PC-9 (cell line): Measurements from ENCODE around the gene YPEL2. TPM values are rescaled to one million over a fixed set of nuclear protein-coding genes. Genes with fewer than 3 reads are reported as not detected.

Experiments
- BruUV-seq: library from RNA; stranded (reverse); fragments of 400-500 nt; replicated peaks from 2 replicates; lab custom pipeline; 2021; lab: Mats Ljungman, UMichigan
- CTCF ChIA-PET: fragments of 300-600 bp; sonication (Branson Sonifier 250); formaldehyde crosslinking; loops from one replicate; lab custom pipeline; 2022; ENCODE audit warnings: antibody characterized with exemption; lab: Charles Lee
- POLR2A ChIA-PET: fragments of 300-600 bp; sonication (Branson Sonifier 250); formaldehyde crosslinking; loops from one replicate; lab custom pipeline; 2022; ENCODE audit warnings: antibody characterized with exemption; ENCODE audit not compliant: unreplicated experiment; lab: Charles Lee
- DNase-seq, 2 experiments: peaks; one replicate each; pipeline versions ENCODE4 v3.0.0 to v3.0.0-alpha.2; 2015 to 2022; ENCODE audit warnings: mixed read lengths in 1 of 2
- H2AFZ ChIP-seq: fragments of 200-600 bp; sonication (generic); 2 replicates; pipeline ENCODE4 v1.8.1; 2017; ENCODE audit warnings: antibody characterized with exemption
- H3F3A ChIP-seq: fragments of 200-600 bp; sonication (generic); 2 replicates; pipeline ENCODE4 v1.8.1; 2017; ENCODE audit warnings: antibody characterized with exemption, mild to moderate bottlenecking, low read depth; ENCODE audit not compliant: insufficient read depth
- H3K27ac ChIP-seq: fragments of 200-600 bp; sonication (generic); 2 replicates; pipeline ENCODE4 v1.6.1; 2016; ENCODE audit warnings: mixed run types
- H3K27me3 ChIP-seq: fragments of 200-600 bp; sonication (generic); 2 replicates; pipeline ENCODE4 v1.6.1; 2016; ENCODE audit warnings: low read depth, mixed run types; ENCODE audit not compliant: insufficient read depth
- H3K36me3 ChIP-seq: fragments of 200-600 bp; sonication (generic); 2 replicates; pipeline ENCODE4 v1.6.1; 2016; ENCODE audit warnings: low read depth, mixed run types
- H3K4me1 ChIP-seq: fragments of 200-600 bp; sonication (generic); replicated peaks from 2 replicates; pipeline ENCODE4 v1.6.1; 2016; ENCODE audit warnings: mixed run types; ENCODE audit not compliant: insufficient read depth
- H3K4me2 ChIP-seq: fragments of 200-600 bp; sonication (generic); 2 replicates; pipeline ENCODE4 v1.6.1; 2017; ENCODE audit warnings: mixed run types
- H3K4me3 ChIP-seq: fragments of 200-600 bp; sonication (generic); 2 replicates; pipeline ENCODE4 v1.6.1; 2016; ENCODE audit warnings: mixed run types
- H3K79me2 ChIP-seq: fragments of 200-600 bp; sonication (generic); 2 replicates; pipeline ENCODE4 v1.6.1; 2017; ENCODE audit warnings: low read depth, mixed run types
- H3K9me2 ChIP-seq: fragments of 200-600 bp; sonication (generic); 2 replicates; pipeline ENCODE4 v1.8.1; 2017; ENCODE audit warnings: mild to moderate bottlenecking; ENCODE audit not compliant: insufficient read depth
- H3K9me3 ChIP-seq: fragments of 200-600 bp; sonication (generic); 2 replicates; pipeline ENCODE4 v1.8.1; 2016; ENCODE audit warnings: low read depth; ENCODE audit not compliant: insufficient read depth
- H4K20me1 ChIP-seq: fragments of 200-600 bp; sonication (generic); 2 replicates; pipeline ENCODE4 v1.8.1; 2017; ENCODE audit not compliant: insufficient read depth
- EZH2 ChIP-seq: fragments of 200-600 bp; sonication (generic); IDR thresholded peaks from 2 replicates; pipeline ENCODE4 v1.8.0; 2017; ENCODE audit warnings: antibody characterized with exemption, low read depth
- intact Hi-C: fragments of 100-400 bp; cut with micrococcal nuclease; formaldehyde crosslinking; loops from one replicate; pipeline ENCODE4 v1.10.0; 2022; ENCODE audit not compliant: unreplicated experiment
- total RNA-seq: library from RNA; stranded (reverse); gene quantifications from 2 replicates; pipeline ENCODE4 v1.2.3, GENCODE V29; 2021
- TF ChIP-seq, protein P1 (sequence below): fragments of 200-600 bp; sonication (generic); conservative IDR thresholded peaks from 2 replicates; pipeline ENCODE4 v1.6.1; 2017; ENCODE audit warnings: mixed run types, antibody characterized with exemption, mild to moderate bottlenecking, moderate library complexity

The YPEL2 gene
- total RNA-seq, 1 experiment from 2014 or later = 12.9 TPM

DNA sequence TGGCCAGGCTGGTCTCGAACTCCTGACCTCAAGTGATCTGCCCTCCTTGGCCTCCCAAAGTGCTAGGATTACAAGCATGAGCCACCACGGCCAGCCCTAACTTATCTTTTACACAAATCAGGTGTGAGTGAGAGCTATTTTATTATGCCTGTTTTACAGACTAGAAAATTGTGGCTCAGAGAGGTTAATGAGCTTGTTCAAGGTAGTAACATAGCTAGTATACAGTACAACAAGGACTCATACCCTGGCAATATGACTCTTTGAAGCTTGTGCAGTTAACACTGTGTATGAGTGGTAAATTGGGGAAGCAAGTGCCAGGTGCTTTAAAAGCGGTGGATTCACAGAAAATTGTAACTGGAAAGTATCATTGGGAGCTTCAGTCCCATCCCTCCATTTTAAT lies 49.0 kb downstream of the YPEL2 start:
- no TSS peak for BruUV-seq
- no peak overlapping the region for H2AFZ ChIP-seq
- H4K20me1 ChIP-seq = no peaks in the 10 kb centered on the region
- intact Hi-C loops = no loop called here
- no peaks in the 10 kb centered on the region for H3K9me2 ChIP-seq
- ChIA-PET POLR2A (no interaction called here), CTCF (no interaction called here)
- H3K4me3 ChIP-seq = no peak overlapping the region
- H3K27ac ChIP-seq = no peak overlapping the region
- no peak for DNase-seq
- H3K79me2 ChIP-seq = no peaks in the 10 kb centered on the region
- TF ChIP-seq, protein P1, sequence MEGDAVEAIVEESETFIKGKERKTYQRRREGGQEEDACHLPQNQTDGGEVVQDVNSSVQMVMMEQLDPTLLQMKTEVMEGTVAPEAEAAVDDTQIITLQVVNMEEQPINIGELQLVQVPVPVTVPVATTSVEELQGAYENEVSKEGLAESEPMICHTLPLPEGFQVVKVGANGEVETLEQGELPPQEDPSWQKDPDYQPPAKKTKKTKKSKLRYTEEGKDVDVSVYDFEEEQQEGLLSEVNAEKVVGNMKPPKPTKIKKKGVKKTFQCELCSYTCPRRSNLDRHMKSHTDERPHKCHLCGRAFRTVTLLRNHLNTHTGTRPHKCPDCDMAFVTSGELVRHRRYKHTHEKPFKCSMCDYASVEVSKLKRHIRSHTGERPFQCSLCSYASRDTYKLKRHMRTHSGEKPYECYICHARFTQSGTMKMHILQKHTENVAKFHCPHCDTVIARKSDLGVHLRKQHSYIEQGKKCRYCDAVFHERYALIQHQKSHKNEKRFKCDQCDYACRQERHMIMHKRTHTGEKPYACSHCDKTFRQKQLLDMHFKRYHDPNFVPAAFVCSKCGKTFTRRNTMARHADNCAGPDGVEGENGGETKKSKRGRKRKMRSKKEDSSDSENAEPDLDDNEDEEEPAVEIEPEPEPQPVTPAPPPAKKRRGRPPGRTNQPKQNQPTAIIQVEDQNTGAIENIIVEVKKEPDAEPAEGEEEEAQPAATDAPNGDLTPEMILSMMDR = no peak
- no peak for TF ChIP-seq EZH2
- H3K4me1 ChIP-seq = no peaks in the 10 kb centered on the region
- no peaks in the 10 kb centered on the region for H3K36me3 ChIP-seq
- no peaks in the 10 kb centered on the region for H3K27me3 ChIP-seq
- H3K4me2 ChIP-seq = no peak overlapping the region
- H3F3A ChIP-seq = no peaks in the 10 kb centered on the region; the same call in 1 of the 2 replicates
- H3K9me3 ChIP-seq = no peaks in the 10 kb centered on the region

DNA sequence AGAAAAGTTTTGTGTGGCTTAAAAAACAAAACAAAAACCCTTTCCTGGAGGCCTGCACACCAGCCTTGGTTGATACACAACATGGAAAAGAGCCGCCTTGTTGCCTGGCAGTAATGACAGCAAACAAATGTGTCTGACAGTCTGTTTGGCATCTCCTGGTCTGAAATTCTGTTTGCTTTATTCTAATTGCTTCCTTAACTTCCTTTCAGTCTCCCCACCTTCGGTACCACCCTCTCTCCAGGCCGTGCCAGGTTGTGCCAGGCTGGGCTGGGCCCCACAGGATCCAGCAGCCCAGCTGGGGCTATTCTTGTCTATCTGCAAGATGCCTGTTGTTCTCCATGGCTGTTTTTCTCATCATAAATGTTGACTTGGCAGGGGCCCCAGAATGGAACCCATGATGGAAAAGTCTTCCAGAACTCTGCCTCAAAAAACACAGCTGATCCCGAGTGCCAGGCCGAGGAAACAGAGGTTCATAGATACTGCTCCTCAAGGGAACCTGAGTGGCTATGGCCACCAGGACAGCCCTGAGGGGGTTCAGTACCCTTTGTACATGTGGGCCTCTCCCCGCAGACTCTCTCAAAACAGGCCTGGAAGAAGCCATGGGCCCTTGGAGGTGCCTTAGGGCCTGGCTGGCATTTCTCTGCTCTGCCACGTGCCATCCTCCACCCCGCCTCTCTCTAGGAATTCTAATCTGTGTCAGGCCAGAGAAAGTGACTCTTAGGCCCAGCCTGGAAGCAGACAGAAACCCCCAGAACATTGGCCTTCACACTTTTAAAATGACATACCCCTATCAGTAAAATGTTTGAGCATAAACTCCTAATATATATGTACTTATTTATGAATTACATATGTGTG lies 50.5 kb downstream of the YPEL2 start:
- CTCF ChIA-PET = no interaction called here
- no peaks in the 10 kb centered on the region for H3K4me1 ChIP-seq

DNA sequence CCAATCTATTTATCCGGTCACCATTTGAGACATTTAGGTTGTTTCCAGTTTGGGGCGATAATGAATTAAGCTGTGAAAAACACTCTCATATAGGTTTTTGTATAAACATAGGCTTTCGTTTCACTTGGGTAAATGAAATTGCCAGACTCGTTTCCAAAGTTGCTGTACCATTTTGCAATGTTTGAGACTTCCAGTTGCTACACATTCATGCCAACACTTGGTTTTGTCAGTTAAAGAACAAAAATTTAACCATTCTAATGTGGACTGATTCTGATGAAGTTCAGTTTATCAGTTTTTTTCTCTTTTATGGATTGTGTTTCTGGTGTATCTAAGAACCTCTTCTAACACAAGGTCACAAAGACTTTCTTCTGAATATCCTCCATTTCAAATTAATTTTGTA lies 52.4 kb downstream of the YPEL2 start:
- intact Hi-C loops = no loop called here
- ChIA-PET POLR2A (no interaction called here), CTCF (interaction anchor here (0.6 kb wide), 1 partner anchor 35 kb away, joined by 8 read pairs; no protein-coding TSS in a partner anchor)
- TF ChIP-seq EZH2 = no peak
- TF ChIP-seq, protein P1 = no peak
- Histone ChIP-seq H3K27ac (no peak overlapping the region), H3K27me3 (no peaks in the 10 kb centered on the region), H4K20me1 (no peaks in the 10 kb centered on the region), H3K9me3 (no peaks in the 10 kb centered on the region), H3K9me2 (no peaks in the 10 kb centered on the region), H3K4me1 (no peaks in the 10 kb centered on the region), H3K4me2 (no peak overlapping the region), H3K79me2 (no peaks in the 10 kb centered on the region), H3K4me3 (no peak overlapping the region), H3K36me3 (no peaks in the 10 kb centered on the region), H3F3A (no peaks in the 10 kb centered on the region; the same call in 1 of the 2 replicates), H2AFZ (no peak overlapping the region)
- no peak for DNase-seq
- BruUV-seq = no TSS peak

More for the DNA sequence above, 50.5 kb downstream of the YPEL2 start:
- Histone ChIP-seq H3K4me2 (no peak overlapping the region), H3K79me2 (no peaks in the 10 kb centered on the region), H4K20me1 (no peaks in the 10 kb centered on the region), H3K9me3 (no peaks in the 10 kb centered on the region), H2AFZ (no peak overlapping the region), H3K27me3 (no peaks in the 10 kb centered on the region), H3K36me3 (no peaks in the 10 kb centered on the region), H3F3A (no peaks in the 10 kb centered on the region; the same call in 1 of the 2 replicates), H3K27ac (no peak overlapping the region), H3K4me3 (no peak overlapping the region), H3K9me2 (no peaks in the 10 kb centered on the region)
- intact Hi-C loops = no loop called here
- POLR2A ChIA-PET = no interaction called here
- TF ChIP-seq EZH2 = no peak
- TF ChIP-seq, protein P1 = no peak
- DNase-seq = no peak
- no TSS peak for BruUV-seq
